SK-N-SH (cell line): ENCODE measurements around the gene LSMEM2. TPM values are rescaled to one million over a fixed set of nuclear protein-coding genes. Genes with fewer than 3 reads are reported as not detected.
A peak's percentile ranks its signal among the peaks of the same experiment; 100 is the strongest.

Experiments
- CTCF ChIA-PET: fragments of 300-600, 350-600 bp; formaldehyde crosslinking; extraction: SDS; loops from one replicate; lab custom pipeline; 2021; lab: Yijun Ruan, JAX
- POLR2A ChIA-PET: fragments of 350-600 bp; sonication (Branson Sonifier 250); formaldehyde crosslinking; extraction: SDS; loops from one replicate; lab custom pipeline; 2020; ENCODE audit warnings: antibody characterized with exemption, inconsistent platforms; lab: Yijun Ruan, JAX
- DNase-seq: peaks from one replicate; pipeline ENCODE4 v3.0.0; 2012
- H2AFZ ChIP-seq: fragments of 200-600 bp; sonication (generic); 2 replicates; pipeline ENCODE4 v1.8.1; 2016; ENCODE audit warnings: antibody characterized with exemption, mild to moderate bottlenecking, low read depth
- H3F3A ChIP-seq: fragments of 200-600 bp; sonication (generic); replicated peaks from 2 replicates; pipeline ENCODE3; 2016; ENCODE audit warnings: antibody characterized with exemption, mild to moderate bottlenecking; ENCODE audit not compliant: insufficient read depth
- H3K27ac ChIP-seq, 2 experiments: fragments of 200-500 bp in 1 of 2; fragments of 200-600 bp in 1 of 2; sonication (Bioruptor generic) in 1 of 2; sonication (generic), shearing (Covaris generic) in 1 of 2; 2 replicates each; pipeline versions ENCODE4 v1.5.1 to v1.6.1; 2014 to 2016; ENCODE audit warnings: low read depth in 2 of 2, inconsistent platforms in 1 of 2, low read length in 1 of 2, mild to moderate bottlenecking in 1 of 2, mixed read lengths in 1 of 2
- H3K27me3 ChIP-seq: fragments of 200-600 bp; sonication (generic), shearing (Covaris generic); 2 replicates; pipeline ENCODE4 v1.6.1; 2016; ENCODE audit warnings: mixed run types; ENCODE audit not compliant: insufficient read depth
- H3K36me3 ChIP-seq, 2 experiments: fragments of 200-500 bp in 1 of 2; fragments of 200-600 bp in 1 of 2; sonication (Bioruptor generic) in 1 of 2; sonication (generic) in 1 of 2; replicated peaks in 1 of 2; 2 replicates each; pipeline versions ENCODE3 to v1.5.1; 2014 to 2016; ENCODE audit warnings: low read length in 1 of 2, mild to moderate bottlenecking in 1 of 2; ENCODE audit not compliant: insufficient read depth in 2 of 2, control insufficient read depth in 1 of 2
- H3K4me1 ChIP-seq, 2 experiments: fragments of 200-500 bp in 1 of 2; fragments of 200-600 bp in 1 of 2; sonication (Bioruptor generic) in 1 of 2; sonication (generic), shearing (Covaris generic) in 1 of 2; 2 replicates each; pipeline versions ENCODE4 v1.5.1 to v1.6.1; 2014 to 2016; ENCODE audit warnings: low read depth in 1 of 2, low read length in 1 of 2, mixed run types in 1 of 2; ENCODE audit not compliant: insufficient read depth in 2 of 2, control insufficient read depth in 1 of 2
- H3K4me2 ChIP-seq: fragments of 200-600 bp; sonication (generic), shearing (Covaris generic); 2 replicates; pipeline ENCODE4 v1.6.1; 2017; ENCODE audit warnings: mixed run types
- H3K4me3 ChIP-seq, 2 experiments: fragments of 200-500 bp in 1 of 2; fragments of 200-600 bp in 1 of 2; sonication (Bioruptor generic) in 1 of 2; sonication (generic), shearing (Covaris generic) in 1 of 2; 2 replicates each; pipeline versions ENCODE4 v1.5.1 to v1.8.1; 2014 to 2016; ENCODE audit warnings: low read depth in 2 of 2, inconsistent platforms in 1 of 2, low read length in 1 of 2, mild to moderate bottlenecking in 1 of 2, mixed read lengths in 1 of 2, moderate library complexity in 1 of 2
- H3K79me2 ChIP-seq: fragments of 200-600 bp; sonication (generic); 2 replicates; pipeline ENCODE4 v1.8.1; 2017; ENCODE audit warnings: mild to moderate bottlenecking; ENCODE audit not compliant: insufficient read depth
- H3K9ac ChIP-seq: fragments of 200-600 bp; sonication (generic); 2 replicates; pipeline ENCODE4 v1.6.1; 2017; ENCODE audit warnings: mixed run types
- H3K9me2 ChIP-seq: fragments of 200-600 bp; sonication (generic); 2 replicates; pipeline ENCODE4 v1.6.1; 2017; ENCODE audit warnings: mixed run types
- H3K9me3 ChIP-seq: fragments of 200-600 bp; sonication (generic); 2 replicates; pipeline ENCODE4 v1.6.1; 2017; ENCODE audit warnings: mixed run types, mild to moderate bottlenecking, moderate library complexity
- H4K20me1 ChIP-seq: fragments of 200-600 bp; sonication (generic); 2 replicates; pipeline ENCODE4 v1.6.1; 2017; ENCODE audit warnings: mild to moderate bottlenecking, mixed run types; ENCODE audit not compliant: insufficient read depth
- ELF1 ChIP-seq: IDR thresholded peaks from 2 replicates; pipeline ENCODE4 v1.4.0; 2012
- EZH2phosphoT487 ChIP-seq: fragments of 200-600 bp; sonication (generic); IDR thresholded peaks from 2 replicates; pipeline ENCODE4 v1.6.1; 2017; ENCODE audit warnings: low read depth, mixed run types, mild to moderate bottlenecking, antibody characterized with exemption, moderate library complexity, borderline replicate concordance
- FOXJ3 ChIP-seq: sonication (generic); formaldehyde crosslinking; IDR thresholded peaks from 2 replicates; pipeline ENCODE4 v1.5.1; 2020; ENCODE audit warnings: mild to moderate bottlenecking, missing genetic modification reagents
- IRF3 ChIP-seq: fragments of 150-350 bp; IDR thresholded peaks from 2 replicates; pipeline ENCODE4 v1.6.1; 2016; ENCODE audit warnings: mild to moderate bottlenecking, low read depth, low read length
- JUND ChIP-seq: IDR thresholded peaks from 2 replicates; pipeline ENCODE4 v1.4.0; 2012
- MXI1 ChIP-seq: IDR thresholded peaks from 2 replicates; pipeline ENCODE4 v1.6.1; 2012; ENCODE audit warnings: mild to moderate bottlenecking, low read depth, low read length, improper control_type of control experiment
- NRF1 ChIP-seq: IDR thresholded peaks from 2 replicates; pipeline ENCODE4 v1.6.1; 2012; ENCODE audit warnings: low read depth, mild to moderate bottlenecking, low read length
- POLR2AphosphoS5 ChIP-seq: IDR thresholded peaks from 2 replicates; pipeline ENCODE4 v1.6.1; 2012; ENCODE audit warnings: low read depth, low read length
- RAD21 ChIP-seq: IDR thresholded peaks from 2 replicates; pipeline ENCODE4 v1.6.1; 2012; ENCODE audit warnings: mild to moderate bottlenecking, low read length
- RCOR1 ChIP-seq: fragments of 150-350 bp; IDR thresholded peaks from 2 replicates; pipeline ENCODE4 v1.6.1; 2017; ENCODE audit warnings: antibody characterized with exemption, low read length
- RFX5 ChIP-seq: IDR thresholded peaks from 2 replicates; pipeline ENCODE4 v1.6.1; 2012; ENCODE audit warnings: mild to moderate bottlenecking, improper control_type of control experiment, low read length
- RXRA ChIP-seq: IDR thresholded peaks from 2 replicates; pipeline ENCODE4 v1.4.0; 2012; ENCODE audit warnings: low read depth, mild to moderate bottlenecking, borderline replicate concordance
- SIN3A ChIP-seq: IDR thresholded peaks from 2 replicates; pipeline ENCODE4 v1.6.1; 2012; ENCODE audit warnings: low read depth, mild to moderate bottlenecking, low read length, moderate library complexity, borderline replicate concordance
- SMC3 ChIP-seq: IDR thresholded peaks from 2 replicates; pipeline ENCODE4 v1.6.1; 2012; ENCODE audit warnings: low read depth, low read length, improper control_type of control experiment
- YY1 ChIP-seq: IDR thresholded peaks from 2 replicates; pipeline ENCODE4 v1.4.0; 2012; ENCODE audit warnings: low read depth, mild to moderate bottlenecking
- WGBS: methylation state at CpG from one replicate; pipeline ENCODE4 v1.1.6; 2017; ENCODE audit warnings: low lambda C conversion rate; 5-methylcytosine and 5-hydroxymethylcytosine counted together
- polyA plus RNA-seq, 3 experiments: library from polyadenylated mRNA; depleted of rRNA; stranded (reverse); fragments of >200 nt; gene quantifications; 2 replicates each; pipeline ENCODE4 v1.2.3, GENCODE V29; 2012
- TF ChIP-seq, protein P1 (sequence below): IDR thresholded peaks from 2 replicates; pipeline ENCODE4 v1.4.0; 2012; ENCODE audit warnings: low read depth, borderline replicate concordance
- TF ChIP-seq, protein P2 (sequence below): IDR thresholded peaks from 2 replicates; pipeline ENCODE4; 2012
- TF ChIP-seq, protein P3 (sequence below): fragments of 200-600 bp; sonication (generic); IDR thresholded peaks from 2 replicates; pipeline ENCODE4 v1.6.1; 2017; ENCODE audit warnings: antibody characterized with exemption, mild to moderate bottlenecking, moderate library complexity
- TF ChIP-seq, protein P4 (sequence below): IDR thresholded peaks from 2 replicates; pipeline ENCODE4 v1.4.0; 2012; ENCODE audit warnings: low read depth, borderline replicate concordance

LSMEM2 gene
- polyA plus RNA-seq, 1 of the 3 experiments (the other 2 are of a cell fraction): 0.03 TPM

GRCh38 chr3:50270422-50271224, 8.3 kb upstream of the LSMEM2 start:
- Histone ChIP-seq H3K36me3 (no peaks in the 10 kb centered on the region), H4K20me1 (no peaks in the 10 kb centered on the region), H3K27ac (no peak overlapping the region), H3K9me2 (no peaks in the 10 kb centered on the region), H3K4me2 (peak overlapping the region; percentile 45; the same call in 1 of the 2 replicates), H3K9ac (no peak overlapping the region), H3K4me1 (peaks cover 11 to 26% of the 10 kb centered on the region in 2 experiments; a peak in 2 of 4 replicates), H3K79me2 (no peaks in the 10 kb centered on the region), H3K4me3 (no peak overlapping the region), H3K27me3 (0 out of 2 replicates have a peak, but pooled peaks cover 14% of the 10 kb centered on the region), H3F3A (peaks cover 18% of the 10 kb centered on the region), H2AFZ (no peak overlapping the region), H3K9me3 (no peaks in the 10 kb centered on the region)
- POLR2A ChIA-PET: no interaction called here
- no peak for DNase-seq
- WGBS: 74% methylated on average over 8 of the region's 19 CpGs
- TF ChIP-seq, protein P1, sequence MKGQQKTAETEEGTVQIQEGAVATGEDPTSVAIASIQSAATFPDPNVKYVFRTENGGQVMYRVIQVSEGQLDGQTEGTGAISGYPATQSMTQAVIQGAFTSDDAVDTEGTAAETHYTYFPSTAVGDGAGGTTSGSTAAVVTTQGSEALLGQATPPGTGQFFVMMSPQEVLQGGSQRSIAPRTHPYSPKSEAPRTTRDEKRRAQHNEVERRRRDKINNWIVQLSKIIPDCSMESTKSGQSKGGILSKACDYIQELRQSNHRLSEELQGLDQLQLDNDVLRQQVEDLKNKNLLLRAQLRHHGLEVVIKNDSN: no peak
- TF ChIP-seq JUND (no peak), RFX5 (no peak), IRF3 (no peak), FOXJ3 (no peak), POLR2AphosphoS5 (no peak), EZH2phosphoT487 (no peak), NRF1 (no peak), RXRA (no peak), ELF1 (no peak), MXI1 (no peak), SIN3A (no peak), SMC3 (no peak), RCOR1 (no peak), RAD21 (no peak), YY1 (no peak)
- TF ChIP-seq, protein P2, sequence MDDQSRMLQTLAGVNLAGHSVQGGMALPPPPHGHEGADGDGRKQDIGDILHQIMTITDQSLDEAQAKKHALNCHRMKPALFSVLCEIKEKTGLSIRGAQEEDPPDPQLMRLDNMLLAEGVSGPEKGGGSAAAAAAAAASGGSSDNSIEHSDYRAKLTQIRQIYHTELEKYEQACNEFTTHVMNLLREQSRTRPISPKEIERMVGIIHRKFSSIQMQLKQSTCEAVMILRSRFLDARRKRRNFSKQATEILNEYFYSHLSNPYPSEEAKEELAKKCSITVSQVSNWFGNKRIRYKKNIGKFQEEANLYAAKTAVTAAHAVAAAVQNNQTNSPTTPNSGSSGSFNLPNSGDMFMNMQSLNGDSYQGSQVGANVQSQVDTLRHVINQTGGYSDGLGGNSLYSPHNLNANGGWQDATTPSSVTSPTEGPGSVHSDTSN: no peak
- TF ChIP-seq, protein P3, sequence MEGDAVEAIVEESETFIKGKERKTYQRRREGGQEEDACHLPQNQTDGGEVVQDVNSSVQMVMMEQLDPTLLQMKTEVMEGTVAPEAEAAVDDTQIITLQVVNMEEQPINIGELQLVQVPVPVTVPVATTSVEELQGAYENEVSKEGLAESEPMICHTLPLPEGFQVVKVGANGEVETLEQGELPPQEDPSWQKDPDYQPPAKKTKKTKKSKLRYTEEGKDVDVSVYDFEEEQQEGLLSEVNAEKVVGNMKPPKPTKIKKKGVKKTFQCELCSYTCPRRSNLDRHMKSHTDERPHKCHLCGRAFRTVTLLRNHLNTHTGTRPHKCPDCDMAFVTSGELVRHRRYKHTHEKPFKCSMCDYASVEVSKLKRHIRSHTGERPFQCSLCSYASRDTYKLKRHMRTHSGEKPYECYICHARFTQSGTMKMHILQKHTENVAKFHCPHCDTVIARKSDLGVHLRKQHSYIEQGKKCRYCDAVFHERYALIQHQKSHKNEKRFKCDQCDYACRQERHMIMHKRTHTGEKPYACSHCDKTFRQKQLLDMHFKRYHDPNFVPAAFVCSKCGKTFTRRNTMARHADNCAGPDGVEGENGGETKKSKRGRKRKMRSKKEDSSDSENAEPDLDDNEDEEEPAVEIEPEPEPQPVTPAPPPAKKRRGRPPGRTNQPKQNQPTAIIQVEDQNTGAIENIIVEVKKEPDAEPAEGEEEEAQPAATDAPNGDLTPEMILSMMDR: no peak
- TF ChIP-seq, protein P4, sequence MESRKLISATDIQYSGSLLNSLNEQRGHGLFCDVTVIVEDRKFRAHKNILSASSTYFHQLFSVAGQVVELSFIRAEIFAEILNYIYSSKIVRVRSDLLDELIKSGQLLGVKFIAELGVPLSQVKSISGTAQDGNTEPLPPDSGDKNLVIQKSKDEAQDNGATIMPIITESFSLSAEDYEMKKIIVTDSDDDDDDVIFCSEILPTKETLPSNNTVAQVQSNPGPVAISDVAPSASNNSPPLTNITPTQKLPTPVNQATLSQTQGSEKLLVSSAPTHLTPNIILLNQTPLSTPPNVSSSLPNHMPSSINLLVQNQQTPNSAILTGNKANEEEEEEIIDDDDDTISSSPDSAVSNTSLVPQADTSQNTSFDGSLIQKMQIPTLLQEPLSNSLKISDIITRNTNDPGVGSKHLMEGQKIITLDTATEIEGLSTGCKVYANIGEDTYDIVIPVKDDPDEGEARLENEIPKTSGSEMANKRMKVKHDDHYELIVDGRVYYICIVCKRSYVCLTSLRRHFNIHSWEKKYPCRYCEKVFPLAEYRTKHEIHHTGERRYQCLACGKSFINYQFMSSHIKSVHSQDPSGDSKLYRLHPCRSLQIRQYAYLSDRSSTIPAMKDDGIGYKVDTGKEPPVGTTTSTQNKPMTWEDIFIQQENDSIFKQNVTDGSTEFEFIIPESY: no peak
- CTCF ChIA-PET: interaction anchor here (0.8 to 12.2 kb wide), 8 partner anchors 11 to 157 kb away, joined by 3 to 206 read pairs (median 12); partner anchors contain the start of gene GNAT1
